Amniotic stem cell (primary cell): ENCODE results near the gene MAGEB4.

Experiments
- DNase-seq: peaks from one replicate; lab custom pipeline; 2025; lab: John Stamatoyannopoulos, UW

The MAGEB4 gene

GRCh38 chrX:30283456-30284200, 41.8 kb downstream of the MAGEB4 start:
- DNase-seq: peak; percentile 45
